HG03457 (cell line): ENCODE data around the gene BTN2A1.
"Not testable (repeated sequence)": the region's sequence is repeated elsewhere in the genome, so short reads cannot be mapped to it uniquely, and the experiment has no call there.

Source experiments
- ATAC-seq: cut with Tn5 transposase; IDR thresholded peaks from one replicate; pipeline ENCODE4 v1.9.1; 2021; ENCODE audit warnings: moderate number of reproducible peaks; ENCODE audit not compliant: unreplicated experiment

The BTN2A1 gene

DNA sequence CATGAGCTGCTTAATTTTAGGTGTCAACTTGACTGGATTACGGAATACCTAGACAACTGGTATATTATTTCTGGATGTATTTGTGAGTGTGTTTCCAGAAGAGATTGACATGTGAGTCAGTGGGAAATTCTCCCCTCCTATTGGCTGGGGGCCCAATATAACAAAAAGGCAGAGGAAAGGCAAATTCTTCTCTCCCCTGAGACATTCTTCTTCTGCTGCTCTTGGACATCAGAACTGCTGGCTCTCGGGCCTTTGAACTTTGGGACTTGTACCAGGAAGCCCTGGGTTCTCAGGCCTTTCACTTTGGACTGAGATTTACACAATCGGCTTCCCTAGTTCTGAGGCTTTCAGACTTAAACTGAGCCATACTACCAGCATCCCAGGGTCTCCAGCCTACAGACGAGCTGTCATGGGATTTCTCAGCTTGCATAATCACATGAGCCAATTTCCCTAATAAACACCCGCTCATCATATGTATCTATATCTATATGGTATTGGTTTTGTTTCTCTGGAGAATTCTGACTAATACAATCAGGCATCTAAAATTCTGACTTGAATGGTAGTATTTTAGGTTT, 25.0 kb upstream of the BTN2A1 start:
- no peak for ATAC-seq

DNA sequence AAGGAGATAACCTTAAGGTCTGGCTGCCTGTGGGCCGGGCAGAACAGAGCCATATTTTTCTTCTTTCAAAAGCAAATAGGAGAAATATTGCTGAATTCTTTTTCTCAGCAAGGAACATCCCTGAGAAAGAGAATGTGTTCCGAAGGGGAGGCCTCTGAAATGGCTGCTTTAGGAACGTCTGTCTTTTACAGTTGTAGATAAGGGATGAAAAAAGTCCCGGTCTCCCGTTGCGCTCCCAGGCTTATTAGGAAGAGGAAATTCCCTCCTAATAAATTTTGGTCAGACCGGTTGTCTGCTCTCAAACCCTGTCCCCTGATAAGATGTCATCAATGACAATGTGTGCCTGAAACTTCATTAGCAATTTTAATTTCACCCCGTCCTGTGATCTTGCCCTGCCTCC, 24.1 kb upstream of the BTN2A1 start:
- not testable (repeated sequence) for ATAC-seq

DNA sequence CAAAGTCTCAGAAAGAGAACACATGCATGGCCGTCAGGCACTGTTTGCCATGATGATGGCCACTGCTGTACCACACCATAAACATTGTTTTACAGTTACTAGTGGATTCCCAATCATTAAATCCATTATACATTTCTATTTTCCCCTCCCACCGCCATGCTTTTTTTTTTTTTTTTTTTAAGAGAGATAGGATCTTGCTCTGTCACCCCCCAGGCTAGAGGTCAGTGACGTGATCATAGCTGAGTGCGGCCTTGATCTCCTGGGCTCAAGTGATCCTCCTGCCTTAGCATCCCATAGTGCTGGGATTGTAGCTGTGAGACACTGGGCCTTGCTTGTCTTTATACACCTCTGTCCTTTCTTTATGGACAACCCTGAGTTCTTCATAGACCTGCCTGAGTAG, 21.7 kb upstream of the BTN2A1 start:
- ATAC-seq, result no peak

DNA sequence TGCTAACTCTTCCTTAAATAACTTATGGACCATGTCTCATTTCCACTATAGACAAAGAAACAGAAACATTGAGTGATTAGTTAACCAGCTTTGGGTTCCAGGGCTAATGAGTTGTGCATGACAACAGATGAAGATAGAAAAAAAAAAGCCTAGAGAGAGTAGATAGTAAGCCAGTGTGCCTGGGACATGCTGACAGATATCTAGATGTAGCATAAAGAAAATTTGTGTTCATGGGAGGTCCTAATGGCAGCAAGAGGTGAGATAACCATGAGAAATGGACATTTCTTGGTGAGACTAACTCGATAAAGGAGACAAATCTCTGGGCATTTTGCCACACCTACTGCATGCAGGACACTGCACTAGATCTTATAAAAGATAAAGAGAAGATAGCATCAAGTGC, 20.2 kb upstream of the BTN2A1 start:
- no peak for ATAC-seq

DNA sequence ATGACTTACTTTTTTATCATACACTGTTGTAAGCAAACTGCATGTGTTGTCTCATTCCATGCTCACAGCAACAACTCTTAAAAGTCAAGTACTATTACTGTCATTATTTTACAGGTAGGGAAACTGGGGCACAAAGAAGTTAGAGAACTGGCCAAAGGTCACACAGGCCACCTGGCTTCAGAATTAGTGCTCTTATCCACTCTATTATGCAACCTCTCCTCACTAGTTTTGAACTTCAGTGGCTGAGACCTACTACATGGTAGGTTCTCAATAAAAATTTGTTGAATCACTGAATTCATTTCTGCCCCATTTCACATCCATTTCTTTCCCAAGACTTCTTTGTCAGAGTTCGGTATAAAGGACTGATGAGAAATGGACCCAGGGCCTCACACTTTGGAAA, 19.8 kb upstream of the BTN2A1 start:
- no peak for ATAC-seq

DNA sequence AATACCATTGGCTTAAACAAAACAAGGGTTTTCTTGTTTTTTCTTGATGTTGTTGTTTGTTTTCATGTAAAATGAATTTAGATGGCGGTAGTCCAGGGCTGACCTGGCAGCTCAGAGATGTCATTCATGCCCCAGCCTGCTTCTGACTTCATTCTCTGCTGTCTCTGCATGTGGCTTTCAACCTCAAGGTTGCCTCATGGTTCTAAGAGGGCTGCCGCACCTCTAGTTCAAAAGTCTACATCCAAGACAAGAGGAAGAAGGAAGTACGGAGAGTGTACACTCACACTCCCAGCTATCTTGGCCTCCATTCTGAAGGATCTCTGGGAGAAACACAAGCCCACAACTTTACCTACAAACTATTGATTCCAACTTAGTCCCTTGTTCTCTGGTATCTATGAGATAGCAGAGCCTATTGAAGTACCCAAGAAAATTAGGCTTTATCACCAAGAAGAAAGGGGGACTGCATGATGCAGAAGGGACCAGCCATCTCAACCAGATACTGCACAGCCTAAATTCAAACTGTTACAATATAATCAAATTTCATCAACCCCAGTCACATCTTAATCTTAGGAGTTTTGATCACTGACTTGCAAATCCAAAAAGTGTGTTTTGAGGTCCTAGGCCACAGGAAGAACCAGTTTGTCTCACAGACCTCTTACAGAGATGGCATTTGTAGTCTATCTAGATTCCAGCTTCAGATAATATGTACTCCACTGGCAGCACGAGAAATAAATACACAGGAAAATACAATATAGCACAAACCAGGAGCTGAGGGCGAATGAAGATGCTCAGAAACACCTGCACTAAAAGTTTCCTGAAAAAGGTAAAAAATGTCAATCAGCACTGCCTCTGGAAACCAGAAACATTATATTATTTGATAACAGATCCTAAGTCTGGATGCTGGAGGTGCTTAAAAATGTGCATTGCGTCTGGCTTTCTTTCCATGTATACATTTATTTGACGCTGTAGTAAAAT, 18.3 kb upstream of the BTN2A1 start:
- ATAC-seq, result no peak

DNA sequence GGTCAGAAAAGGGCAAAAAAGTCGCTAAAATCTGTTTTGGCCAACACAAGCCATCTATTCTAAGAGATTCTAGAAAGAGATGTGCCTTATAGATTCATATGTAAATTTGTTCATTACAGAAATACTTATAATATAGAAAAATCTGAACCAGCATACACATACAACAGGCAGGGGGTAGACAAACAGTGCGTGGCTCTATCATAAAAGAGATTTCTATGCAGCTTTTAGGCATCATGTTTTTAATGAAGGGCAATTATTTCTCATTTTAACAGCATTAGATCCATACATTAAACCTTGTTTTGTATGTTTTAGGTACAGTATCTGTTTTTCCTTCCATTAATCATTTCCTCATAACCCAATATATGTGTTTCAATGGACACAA, 16.8 kb upstream of the BTN2A1 start:
- ATAC-seq, result no peak

DNA sequence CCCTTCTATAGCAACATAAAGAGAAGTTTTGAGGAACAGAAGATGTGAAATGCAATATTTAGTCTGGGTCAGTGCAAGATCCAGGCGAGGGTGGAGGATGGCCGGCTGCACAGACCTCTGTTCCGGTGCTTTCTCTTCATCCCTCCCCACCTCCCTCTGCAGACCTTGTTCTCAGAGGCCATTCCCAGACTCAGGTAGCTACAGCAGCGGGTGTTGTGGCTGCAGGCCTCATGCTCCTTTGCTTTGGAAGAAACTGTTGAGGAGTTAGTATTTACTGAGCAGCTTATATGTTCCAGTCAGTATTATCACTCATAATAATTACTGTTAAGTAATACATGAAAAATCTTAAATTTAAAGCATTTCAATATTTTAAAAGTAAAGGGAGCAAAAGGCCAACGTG, 15.8 kb upstream of the BTN2A1 start:
- ATAC-seq, result no peak

DNA sequence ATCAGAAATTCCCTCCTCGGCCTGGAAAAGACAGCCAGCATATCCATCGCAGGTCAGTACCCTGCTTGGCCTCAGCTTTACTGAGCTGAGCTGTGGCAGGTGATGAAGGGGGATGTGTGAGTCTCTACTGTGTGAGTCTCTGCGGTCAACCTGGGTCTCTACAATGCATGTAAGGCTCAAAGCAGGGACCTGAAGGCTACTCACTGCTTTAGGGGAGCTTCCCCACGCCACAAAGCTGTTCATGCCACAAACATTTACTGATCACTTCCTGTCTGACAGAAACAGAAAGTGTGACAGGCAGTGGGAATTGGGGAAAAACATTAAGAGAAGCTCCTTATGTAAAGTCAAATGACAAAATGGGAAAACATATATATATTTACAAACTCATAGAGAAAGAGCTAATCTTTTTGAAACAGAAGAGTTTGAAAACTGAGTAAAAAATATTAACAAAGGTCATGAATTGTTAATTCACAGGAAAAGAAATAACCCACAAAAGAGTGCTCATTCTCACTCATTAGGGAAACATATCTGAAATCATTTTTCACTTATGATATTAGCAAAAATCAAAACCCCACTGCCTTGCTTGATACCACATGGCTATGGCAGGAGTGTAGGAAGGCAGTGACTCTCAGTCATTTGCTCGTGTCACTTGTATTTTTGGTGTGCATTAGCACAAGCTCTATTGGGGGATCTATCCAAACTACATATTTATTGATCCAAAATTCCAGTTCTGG, 11.7 kb upstream of the BTN2A1 start:
- ATAC-seq, result peak; percentile 73

DNA sequence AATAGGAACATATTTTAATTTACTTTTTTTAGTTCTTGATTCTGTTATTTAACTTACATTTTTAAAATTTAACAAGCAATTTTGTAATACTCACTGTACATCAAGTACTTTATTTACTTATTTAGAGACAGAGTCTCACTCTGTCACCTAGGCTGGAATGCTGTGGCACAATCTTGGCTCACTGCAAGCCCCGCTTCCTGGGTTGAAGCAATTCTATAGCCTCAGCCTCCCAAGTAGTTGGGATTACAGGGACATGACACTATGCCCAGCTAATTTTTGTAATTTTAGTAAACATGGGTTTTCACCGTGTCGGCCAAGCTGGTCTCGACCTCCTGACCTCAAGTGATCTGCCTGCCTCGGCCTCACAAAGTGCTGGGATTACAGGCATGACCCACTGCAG, 10.5 kb upstream of the BTN2A1 start:
- ATAC-seq, result no peak

DNA sequence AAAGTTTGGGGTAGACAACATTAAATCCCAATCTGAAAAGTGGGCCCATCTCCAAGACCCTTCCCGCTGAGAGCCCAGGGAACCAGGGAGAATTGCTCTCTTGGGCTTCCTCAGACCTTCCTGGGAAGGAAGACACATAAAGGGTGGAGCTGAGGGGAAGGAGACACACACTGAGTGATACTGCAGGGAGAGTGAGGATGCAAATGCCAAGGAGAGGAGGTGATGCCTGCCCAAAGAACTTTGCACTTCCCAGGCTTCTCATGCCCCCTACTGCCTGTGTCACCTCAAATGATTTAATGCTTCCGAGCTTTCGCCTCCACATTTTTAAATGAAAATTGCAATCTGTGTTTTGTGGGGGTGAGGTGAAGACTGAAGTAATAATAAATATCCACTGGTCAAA, 7.5 kb upstream of the BTN2A1 start:
- ATAC-seq, result no peak

DNA sequence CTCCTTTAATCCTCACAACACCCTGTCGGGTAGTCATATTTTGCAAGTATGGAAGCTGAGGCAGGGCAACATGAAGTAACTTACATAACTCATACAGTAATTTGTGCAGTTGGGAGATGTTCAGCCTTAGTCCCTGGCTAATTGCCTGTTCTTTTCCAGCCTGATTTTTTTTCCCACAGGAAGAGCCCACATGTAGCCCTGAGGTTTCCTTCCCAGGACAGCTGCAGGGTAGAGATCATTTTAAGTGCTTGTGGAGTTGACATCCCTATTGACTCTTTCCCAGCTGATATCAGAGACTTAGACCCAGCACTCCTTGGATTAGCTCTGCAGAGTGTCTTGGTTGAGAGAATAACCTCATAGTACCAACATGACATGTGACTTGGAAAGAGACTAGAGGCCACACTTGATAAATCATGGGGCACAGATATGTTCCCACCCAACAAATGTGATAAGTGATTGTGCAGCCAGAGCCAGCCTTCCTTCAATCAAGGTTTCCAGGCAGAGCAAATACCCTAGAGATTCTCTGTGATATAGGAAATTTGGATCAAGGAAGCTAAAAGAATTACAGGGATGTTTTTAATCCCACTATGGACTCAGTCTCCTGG, 5.0 kb upstream of the BTN2A1 start:
- ATAC-seq, result no peak

DNA sequence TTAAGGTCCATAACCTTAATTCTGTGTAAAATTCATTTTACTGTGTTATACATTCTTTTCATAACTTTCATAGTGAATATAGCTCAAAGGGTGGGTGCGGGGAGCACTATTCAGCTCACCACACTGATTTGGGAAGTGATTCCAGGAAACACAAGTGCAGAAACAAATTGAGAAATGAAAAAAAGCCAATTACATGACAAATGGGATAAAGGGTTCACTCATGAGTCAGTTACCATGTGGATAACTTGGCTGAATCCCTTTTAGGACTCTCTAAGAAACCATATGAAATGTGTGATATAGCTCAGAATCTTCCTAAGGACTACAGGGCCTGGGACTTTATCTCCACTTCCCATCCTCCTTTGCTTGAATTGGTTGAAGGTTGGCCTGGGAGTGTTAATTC, 3.1 kb upstream of the BTN2A1 start:
- ATAC-seq, result no peak

DNA sequence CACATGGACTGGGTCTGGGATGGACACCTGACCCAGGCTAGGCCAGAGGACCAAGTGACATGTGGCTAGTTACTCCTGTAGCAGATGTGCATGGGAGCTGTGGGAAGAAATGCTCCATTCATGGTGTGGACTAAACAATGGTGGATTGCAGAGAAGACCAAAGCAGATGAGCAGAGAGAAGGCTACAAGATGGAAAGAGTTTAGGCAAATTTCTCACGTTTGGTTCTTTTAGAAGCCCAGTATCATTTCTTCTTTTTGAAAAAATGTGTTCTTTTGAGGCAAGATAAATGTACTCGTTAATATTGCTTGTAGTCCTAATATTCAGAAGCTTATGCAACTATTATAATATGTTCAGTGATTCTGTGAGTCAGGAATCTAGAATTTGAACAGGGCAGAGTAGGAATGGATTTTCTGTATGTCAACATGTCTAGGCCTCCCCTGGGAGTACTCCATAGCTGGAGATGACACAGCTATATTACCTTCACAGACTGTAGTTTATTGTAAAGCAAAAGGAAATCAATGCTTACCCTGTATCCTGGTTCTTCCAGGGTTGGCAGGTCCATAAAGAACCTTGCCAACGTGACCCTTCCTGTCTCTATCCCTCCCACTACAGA, 2.3 kb upstream of the BTN2A1 start:
- ATAC-seq, result no peak

DNA sequence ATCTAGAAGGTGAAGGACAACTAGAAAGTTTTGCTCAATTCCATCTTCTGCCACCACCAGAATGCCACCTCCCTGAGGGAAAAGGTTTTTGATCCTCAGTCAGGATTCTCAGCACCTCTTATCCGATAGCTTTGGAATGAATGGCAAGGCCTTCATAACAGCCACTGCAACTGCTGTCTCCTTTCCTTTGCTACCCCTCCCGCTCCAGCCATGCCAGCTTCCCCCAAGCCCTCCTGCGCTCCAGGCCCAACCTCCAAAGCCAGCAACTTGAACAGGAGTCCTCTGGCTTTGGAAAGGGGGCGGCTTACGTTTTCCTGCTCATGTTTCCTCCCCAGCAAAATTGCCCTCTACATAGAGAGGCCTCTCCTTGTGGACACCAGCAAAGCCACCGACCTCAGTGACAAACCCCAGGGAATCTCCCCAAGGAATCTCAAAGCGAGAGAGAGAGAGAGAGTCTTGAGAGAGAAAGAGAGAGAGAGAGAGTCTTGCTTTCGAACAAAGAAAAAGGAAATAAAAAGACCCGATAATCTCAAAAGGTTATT, 420 bp upstream of the BTN2A1 start:
- ATAC-seq, result peak; percentile 23

DNA sequence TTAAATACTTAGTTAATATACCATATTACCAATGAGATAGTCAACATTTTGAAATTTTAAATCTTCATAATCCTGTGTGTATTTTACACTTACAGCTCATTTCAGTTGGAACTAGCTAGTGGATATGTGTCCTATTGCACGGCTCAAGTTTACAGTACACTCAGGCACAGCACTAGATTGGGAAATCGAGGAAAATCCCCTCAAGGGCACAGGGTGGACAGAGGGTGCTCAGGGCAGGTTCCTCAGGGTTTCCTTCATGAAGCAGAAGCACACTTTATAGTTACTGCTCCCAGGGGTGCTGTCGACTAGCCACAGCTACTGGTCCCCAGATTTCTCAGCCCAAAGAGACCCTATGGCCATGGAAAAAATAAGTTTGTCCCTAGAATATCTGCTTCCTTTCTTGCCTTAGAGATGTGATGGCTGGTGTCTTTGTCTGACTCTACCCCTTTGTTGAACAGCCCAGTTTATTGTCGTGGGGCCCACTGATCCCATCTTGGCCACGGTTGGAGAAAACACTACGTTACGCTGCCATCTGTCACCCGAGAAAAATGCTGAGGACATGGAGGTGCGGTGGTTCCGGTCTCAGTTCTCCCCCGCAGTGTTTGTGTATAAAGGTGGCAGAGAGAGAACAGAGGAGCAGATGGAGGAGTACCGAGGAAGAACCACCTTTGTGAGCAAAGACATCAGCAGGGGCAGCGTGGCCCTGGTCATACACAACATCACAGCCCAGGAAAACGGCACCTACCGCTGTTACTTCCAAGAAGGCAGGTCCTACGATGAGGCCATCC, 1.5 kb downstream of the BTN2A1 start:
- ATAC-seq, result no peak

DNA sequence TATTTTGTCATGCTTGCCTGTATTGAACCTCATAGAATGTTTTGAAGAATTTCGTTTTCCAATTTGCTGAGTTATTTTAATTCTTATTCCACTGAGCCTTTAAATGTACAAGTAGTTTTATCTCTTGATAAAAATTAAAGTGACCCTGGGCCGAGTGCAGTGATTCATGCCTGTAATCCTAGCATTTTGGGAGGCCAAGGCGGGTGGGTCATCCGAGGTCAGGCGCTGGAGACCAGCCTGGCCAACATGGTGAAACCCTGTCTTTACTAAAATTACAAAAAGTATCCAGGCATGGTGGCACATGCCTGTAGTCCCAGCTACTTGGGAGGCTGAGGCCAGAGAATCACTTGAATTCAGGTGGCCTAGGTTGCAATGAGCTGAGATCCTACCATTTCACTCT, 3.6 kb downstream of the BTN2A1 start:
- not testable (repeated sequence) for ATAC-seq

DNA sequence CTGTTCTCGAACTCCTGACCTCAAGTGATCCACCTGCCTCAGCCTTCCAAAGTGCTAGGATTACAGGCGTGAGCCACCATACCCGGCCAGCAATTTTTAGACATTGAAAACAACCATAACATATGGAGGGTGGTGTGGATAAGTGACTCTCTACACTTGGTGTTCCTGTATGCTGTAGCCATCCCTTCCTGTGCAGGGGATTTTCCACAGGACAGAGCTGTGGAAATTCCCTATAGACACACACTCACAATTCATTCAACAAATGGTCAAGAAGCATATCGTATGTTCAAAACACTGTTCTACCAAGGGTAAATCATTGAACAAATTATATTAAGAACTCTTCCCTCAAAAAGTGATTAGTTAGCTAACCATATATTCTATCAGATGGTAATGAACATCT, 6.3 kb downstream of the BTN2A1 start:
- ATAC-seq, result no peak

DNA sequence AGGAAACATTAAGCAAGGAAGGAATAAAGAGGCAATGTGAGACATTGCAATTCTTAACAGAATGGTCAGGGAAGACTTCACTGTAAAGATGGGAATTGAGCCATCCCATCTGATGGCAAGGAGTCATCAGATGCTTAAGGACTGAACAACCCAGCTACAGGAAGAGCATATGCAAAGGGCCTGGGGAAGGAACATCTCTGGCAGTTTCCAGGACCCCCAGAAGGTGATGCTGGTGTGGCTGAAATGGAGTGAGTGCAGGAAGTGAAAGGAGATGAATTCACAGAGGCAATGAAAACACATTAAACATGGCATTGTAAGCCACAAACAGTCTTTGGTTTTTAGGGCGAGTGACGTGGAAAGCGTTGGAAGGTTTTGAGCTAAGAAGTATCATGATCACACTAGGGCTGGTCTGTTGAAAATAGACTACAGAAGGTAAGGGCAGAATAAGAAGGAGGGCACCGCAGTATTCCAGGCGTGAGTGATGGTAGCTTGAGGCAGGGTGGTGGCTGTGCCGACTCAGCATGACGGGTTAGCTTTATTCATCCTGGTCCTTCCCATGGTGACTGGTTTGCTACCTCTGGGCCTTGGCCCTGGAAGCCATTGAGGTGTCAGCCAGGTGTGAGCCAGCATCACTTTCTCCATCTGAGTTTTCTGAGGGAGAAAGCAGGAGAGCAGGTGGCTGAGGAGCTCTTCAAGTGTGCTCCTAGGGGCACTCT, 6.8 kb downstream of the BTN2A1 start:
- ATAC-seq, result no peak
